Stimulated activated naive CD8-positive, alpha-beta T cell treated with anti-CD3 and anti-CD28 coated beads, Interleukin-15, amount 100 ng/mL, for 72 hours (primary cell): ENCODE measurements around the gene IPO5.

ENCODE experiments used
- ATAC-seq: fragments of 150-1000 bp; cut with Tn5 transposase; 2 replicates; pipeline ENCODE4 v1.10.0; 2021; ENCODE audit warnings: mild to moderate bottlenecking, moderate library complexity
- DNase-seq, 2 donors: peaks; one replicate each; pipeline ENCODE4 v3.0.0; 2021 to 2022
- H3K27ac Mint-ChIP-seq, 2 donors: one replicate each; pipeline ENCODE4 v1.8.0; 2022; ENCODE audit warnings: mild to moderate bottlenecking in 2 of 2, mixed read lengths in 2 of 2, moderate library complexity in 2 of 2
- H3K27me3 Mint-ChIP-seq: one replicate; pipeline ENCODE4 v1.8.0; 2022; ENCODE audit warnings: mixed read lengths
- H3K4me1 Mint-ChIP-seq: one replicate; pipeline ENCODE4 v1.8.0; 2022; ENCODE audit warnings: mild to moderate bottlenecking, mixed read lengths
- H3K4me3 Mint-ChIP-seq, 2 donors: one replicate each; pipeline ENCODE4 v1.8.0; 2022; ENCODE audit warnings: mild to moderate bottlenecking in 2 of 2, mixed read lengths in 2 of 2, moderate library complexity in 1 of 2
- H3K9me3 Mint-ChIP-seq, 2 donors: one replicate each; pipeline ENCODE4 v1.8.0; 2022; ENCODE audit warnings: mixed read lengths in 2 of 2

Gene IPO5

DNA sequence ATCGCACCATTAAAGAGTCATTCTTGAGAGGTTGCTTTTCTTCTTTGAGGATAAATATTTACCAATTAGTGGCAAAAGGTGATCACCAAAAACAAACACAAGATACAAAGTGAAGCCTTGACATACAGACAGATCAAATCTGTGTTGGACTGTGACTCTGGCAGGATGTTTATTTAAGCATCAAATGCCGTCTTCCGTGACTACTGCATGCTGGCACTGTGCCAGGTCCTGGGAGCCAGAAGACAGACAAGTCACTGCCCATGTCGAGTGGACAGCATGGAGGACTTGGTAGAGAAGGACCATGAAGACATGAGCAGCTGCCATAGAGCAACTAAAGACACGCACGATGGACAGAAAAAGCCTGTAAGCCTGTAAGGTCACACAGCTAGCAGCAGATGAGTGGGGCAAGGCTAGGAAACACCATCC is 96.6 kb downstream of the IPO5 start:
- Mint-ChIP-seq H3K27me3 (peaks cover 6% of the 10 kb centered on the region), H3K4me3 (no peak overlapping the region), H3K27ac (no peak overlapping the region), H3K4me1 (no peaks in the 10 kb centered on the region), H3K9me3 (peaks cover 0 to 4% of the 10 kb centered on the region in 2 donors)
- ATAC-seq (no peak), DNase-seq (no peak)

DNA sequence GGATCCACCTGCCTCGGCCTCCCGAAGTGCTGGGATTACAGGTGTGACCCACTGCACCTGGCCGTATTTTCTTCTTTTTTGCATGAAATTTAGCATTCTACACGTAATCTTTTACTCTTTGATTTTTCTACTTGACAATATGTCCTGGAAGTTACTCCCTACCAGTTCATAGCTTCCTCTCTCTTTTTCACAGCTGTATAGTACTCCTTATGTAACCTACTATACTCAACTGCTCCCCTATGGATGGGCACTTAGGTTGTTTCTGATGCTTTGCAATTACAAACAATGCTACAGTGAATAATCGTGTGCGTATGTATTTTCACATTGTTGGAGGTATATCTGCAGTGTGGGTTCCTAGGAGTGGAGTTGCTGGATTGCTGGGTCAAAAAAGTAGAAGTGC is 98.9 kb downstream of the IPO5 start:
- H3K4me3 Mint-ChIP-seq = no peak overlapping the region
- H3K27me3 Mint-ChIP-seq = peaks cover 25% of the 10 kb centered on the region
- peaks cover 0 to 4% of the 10 kb centered on the region in 2 donors for H3K9me3 Mint-ChIP-seq
- ATAC-seq (no peak), DNase-seq (no peak)
- no peaks in the 10 kb centered on the region for H3K4me1 Mint-ChIP-seq
- no peak overlapping the region for H3K27ac Mint-ChIP-seq

DNA sequence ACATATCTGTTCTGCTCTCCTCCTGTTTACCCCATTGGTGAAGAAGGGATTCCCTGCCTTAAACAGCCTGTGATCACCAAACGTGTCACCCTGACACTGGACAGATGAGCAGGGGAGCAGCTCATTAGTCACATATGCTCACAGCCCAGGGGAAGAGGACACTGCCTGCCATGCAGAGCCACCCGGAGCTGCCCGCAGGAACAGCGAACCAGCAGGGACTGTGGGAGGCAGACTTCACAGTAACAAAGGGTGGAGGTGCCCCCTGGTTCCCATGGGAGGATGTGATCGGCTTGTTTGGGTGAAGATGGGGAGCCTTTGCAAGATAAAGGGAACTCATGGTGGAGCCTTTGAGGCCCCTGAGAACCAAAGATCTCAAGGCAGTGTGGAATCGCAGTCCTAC is 100.8 kb downstream of the IPO5 start:
- ATAC-seq = no peak
- Mint-ChIP-seq H3K4me1 (no peaks in the 10 kb centered on the region), H3K4me3 (no peak overlapping the region), H3K27ac (no peak overlapping the region), H3K9me3 (peaks cover 0 to 4% of the 10 kb centered on the region in 2 donors), H3K27me3 (peaks cover 25% of the 10 kb centered on the region)
- DNase-seq = no peak

DNA sequence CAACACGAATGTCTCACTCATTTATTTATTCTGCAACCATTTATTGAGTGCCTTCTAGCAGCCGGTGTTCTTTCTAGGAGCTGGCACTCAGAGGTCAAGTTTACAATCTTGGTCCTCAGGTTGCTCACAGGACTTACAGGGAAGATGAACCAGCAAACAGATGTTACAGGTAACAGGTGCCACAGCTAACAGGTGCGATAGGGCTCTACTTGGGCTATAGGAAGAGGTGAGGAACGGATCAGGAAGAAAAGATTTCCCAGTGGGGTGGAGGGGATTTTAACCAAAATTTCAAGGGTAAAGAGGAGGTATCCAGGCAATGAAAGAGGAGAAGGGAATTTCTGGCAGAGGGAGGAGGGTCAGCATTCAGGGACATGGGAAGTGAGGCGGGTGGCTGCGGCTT is 102.1 kb downstream of the IPO5 start:
- no peak for ATAC-seq
- no peaks in the 10 kb centered on the region for H3K4me1 Mint-ChIP-seq
- DNase-seq = no peak
- peaks cover 25% of the 10 kb centered on the region for H3K27me3 Mint-ChIP-seq
- no peak overlapping the region for H3K4me3 Mint-ChIP-seq
- H3K9me3 Mint-ChIP-seq = peaks cover 0 to 4% of the 10 kb centered on the region in 2 donors
- H3K27ac Mint-ChIP-seq = no peak overlapping the region

DNA sequence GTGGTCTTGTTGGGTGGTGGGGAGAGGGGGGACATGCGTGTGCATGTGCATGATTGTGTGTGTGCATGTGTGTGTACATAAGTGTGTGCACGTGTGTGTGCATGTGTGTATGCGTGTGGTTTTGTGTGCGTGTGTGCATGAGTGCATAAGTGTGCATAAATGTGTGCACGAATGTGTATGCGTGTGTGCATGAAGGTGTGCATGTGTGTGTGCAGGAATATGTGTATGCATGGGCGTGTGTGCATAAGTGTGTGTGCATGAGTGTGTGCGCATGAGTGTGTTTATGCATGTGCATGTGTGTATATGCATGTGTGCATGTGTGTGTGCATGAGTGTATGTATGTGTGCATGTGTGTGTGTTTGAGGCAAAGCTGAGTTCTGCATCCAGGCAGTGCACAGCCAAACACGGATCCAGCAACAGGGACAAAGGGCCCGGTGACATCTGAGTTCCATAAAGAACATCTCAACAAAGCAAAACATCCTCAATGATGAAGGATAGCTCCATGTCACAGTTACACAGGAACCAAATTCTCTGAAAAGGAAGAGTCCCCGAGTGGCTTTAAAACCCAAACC is 103.5 kb downstream of the IPO5 start:
- no peak overlapping the region for H3K4me3 Mint-ChIP-seq
- peaks cover 0 to 4% of the 10 kb centered on the region in 2 donors for H3K9me3 Mint-ChIP-seq
- DNase-seq = no peak
- no peaks in the 10 kb centered on the region for H3K4me1 Mint-ChIP-seq
- peaks cover 25% of the 10 kb centered on the region for H3K27me3 Mint-ChIP-seq
- no peak overlapping the region for H3K27ac Mint-ChIP-seq
- no peak for ATAC-seq

DNA sequence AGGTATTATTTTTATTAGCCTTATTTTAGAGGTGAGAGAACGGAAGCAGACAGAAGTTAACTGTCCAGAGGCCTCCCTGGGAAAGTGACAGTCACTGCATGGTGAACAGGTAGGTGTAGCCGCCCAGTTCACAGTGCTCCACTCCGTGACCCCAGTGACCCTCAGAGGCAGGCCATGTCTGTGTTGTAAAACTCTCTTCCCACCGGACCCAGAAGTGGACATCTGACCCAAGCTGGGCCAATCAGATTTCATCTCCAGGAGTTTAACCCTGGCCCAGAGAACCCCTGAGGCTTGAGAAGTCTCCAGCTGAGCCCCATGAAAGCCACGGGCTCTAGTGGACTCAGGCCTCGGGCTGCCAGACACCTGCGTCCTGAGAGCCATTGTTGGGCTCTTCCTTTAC is 105.8 kb downstream of the IPO5 start:
- H3K27ac Mint-ChIP-seq = peak overlapping the region in 1 of 2 donors; percentile 23
- DNase-seq (no peak), ATAC-seq (no peak)
- peaks cover 19% of the 10 kb centered on the region for H3K27me3 Mint-ChIP-seq
- H3K4me3 Mint-ChIP-seq = no peak overlapping the region
- no peaks in the 10 kb centered on the region for H3K9me3 Mint-ChIP-seq
- H3K4me1 Mint-ChIP-seq = no peaks in the 10 kb centered on the region

DNA sequence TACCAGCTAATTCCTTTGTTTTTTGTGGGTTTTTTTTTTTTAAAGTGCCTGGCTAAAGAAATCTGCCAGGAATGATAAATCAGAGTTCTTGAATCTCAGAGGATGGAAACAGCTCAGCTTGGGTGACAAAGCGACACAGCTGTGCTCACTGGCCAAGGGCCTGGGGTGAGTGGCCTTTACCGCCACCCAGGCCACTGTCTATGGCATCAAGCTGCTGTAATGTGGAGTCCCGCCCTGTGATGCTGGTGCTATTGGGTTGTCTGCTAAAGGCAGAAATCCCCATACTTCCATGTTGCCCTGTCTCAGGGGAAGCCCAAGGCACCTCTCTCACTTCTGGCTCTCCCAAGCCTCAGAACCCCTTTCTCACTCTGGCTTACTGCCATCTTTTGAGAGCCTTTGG is 106.8 kb downstream of the IPO5 start:
- Mint-ChIP-seq H3K4me1 (no peaks in the 10 kb centered on the region), H3K4me3 (no peak overlapping the region), H3K27me3 (peaks cover 18% of the 10 kb centered on the region), H3K27ac (no peak overlapping the region), H3K9me3 (no peaks in the 10 kb centered on the region)
- ATAC-seq (no peak), DNase-seq (no peak)

DNA sequence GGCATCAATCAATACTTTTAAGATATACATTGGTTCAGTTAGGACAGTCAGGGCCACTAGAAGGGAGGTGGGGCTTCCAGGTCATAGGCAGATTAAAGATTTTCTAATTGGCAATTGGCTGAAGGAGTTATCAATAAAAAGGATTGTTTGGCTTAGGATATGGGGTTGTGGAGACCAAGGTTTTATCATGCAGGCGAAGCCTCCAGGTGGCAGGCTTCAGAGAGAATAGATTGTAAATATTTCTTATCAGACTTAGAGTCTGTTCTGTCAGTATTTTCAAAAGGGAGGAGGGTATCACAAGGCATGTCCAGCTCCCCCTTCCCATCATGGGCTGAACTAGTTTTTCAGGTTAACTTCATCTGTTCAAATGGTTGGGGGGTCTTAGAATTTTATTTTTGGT is 112.0 kb downstream of the IPO5 start:
- Mint-ChIP-seq H3K4me1 (no peaks in the 10 kb centered on the region), H3K4me3 (no peak overlapping the region), H3K27ac (no peak overlapping the region), H3K27me3 (peaks cover 7% of the 10 kb centered on the region), H3K9me3 (no peaks in the 10 kb centered on the region)
- no peak for ATAC-seq
- DNase-seq = no peak

DNA sequence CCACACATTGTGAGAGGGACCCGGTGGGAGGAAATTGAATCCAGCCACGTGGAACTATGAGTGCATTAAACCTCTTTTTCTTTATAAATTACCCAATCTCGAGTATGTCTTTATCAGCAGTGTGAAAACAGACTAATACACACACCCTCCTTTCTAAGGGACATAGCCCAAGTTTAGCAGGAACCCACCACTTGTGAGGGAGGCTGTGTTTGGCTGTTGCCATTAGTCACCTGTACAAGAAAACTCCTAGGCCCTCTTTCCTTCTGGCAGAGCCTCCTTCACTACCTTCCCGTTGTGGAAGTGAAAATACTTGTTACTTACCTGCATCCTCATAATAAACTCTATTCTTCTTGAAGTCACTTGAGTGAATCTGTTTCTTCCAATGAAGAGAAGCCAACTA is 113.2 kb downstream of the IPO5 start:
- H3K4me1 Mint-ChIP-seq = no peaks in the 10 kb centered on the region
- no peak overlapping the region for H3K4me3 Mint-ChIP-seq
- no peak for ATAC-seq
- H3K27me3 Mint-ChIP-seq = peaks cover 7% of the 10 kb centered on the region
- no peak for DNase-seq
- H3K9me3 Mint-ChIP-seq = no peaks in the 10 kb centered on the region
- H3K27ac Mint-ChIP-seq = no peak overlapping the region

DNA sequence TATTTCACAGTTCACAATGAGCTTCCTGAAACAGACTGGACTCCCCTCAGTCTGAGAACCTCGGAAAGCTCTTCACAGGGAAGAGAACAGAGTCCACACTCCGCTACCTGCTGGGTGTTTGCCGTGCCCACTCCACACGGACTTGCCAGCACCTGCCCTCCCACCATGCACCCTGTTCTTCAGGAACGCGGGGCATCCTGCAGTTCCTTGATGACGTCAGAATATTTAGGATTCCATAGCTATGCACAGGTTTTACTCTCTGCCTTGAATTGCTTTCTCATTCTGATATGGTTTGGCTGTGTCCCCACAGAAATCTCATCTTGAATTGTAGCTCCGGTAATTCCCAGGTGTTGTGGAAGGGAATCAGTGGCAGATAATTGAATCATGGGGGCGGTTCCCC is 115.0 kb downstream of the IPO5 start:
- no peak overlapping the region for H3K4me3 Mint-ChIP-seq
- no peaks in the 10 kb centered on the region for H3K4me1 Mint-ChIP-seq
- ATAC-seq (no peak), DNase-seq (no peak)
- H3K27me3 Mint-ChIP-seq = peaks cover 7% of the 10 kb centered on the region
- no peak overlapping the region for H3K27ac Mint-ChIP-seq
- H3K9me3 Mint-ChIP-seq = no peaks in the 10 kb centered on the region

DNA sequence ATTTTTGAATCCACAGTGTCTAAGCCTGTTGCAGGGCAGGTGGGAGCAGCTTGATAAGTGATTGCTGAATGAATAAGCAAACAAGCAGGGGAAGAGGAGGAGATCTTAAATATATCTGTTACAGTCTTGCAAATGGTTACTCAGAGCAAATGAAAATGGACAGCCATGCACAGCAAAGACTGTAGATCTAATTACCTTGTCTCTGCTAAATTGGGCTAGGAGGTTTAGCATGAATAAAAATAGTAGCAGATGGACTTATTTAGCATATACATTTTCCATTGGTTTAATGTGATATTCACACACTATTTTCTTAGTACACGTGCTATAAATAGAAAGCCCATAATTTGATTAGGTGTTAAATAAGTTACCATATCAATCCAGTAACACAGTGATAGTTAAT is 116.5 kb downstream of the IPO5 start:
- Mint-ChIP-seq H3K9me3 (no peaks in the 10 kb centered on the region), H3K27me3 (peaks cover 8% of the 10 kb centered on the region), H3K4me1 (no peaks in the 10 kb centered on the region), H3K4me3 (no peak overlapping the region), H3K27ac (no peak overlapping the region)
- DNase-seq (no peak), ATAC-seq (no peak)

DNA sequence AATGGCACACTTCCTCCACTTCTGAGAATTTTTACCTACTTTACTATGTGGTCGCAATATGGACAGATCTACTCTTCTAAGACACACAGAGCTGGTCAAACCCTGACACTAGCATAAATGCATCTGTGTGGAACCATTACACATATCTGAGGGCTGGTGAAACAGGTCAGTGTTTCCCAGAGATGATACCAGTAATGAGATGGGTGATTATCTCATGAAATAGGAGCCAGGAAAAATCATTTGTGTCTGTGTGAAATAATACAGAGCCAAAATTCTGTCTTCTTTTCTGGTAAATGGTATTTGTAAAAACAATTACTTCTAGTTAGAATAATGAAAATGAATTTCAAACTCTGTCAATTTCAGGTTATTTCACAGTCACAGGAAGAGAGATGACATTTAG is 117.8 kb downstream of the IPO5 start:
- no peaks in the 10 kb centered on the region for H3K4me1 Mint-ChIP-seq
- H3K27ac Mint-ChIP-seq = no peak overlapping the region
- H3K4me3 Mint-ChIP-seq = no peak overlapping the region
- peaks cover 21% of the 10 kb centered on the region for H3K27me3 Mint-ChIP-seq
- H3K9me3 Mint-ChIP-seq = no peaks in the 10 kb centered on the region
- ATAC-seq = no peak
- no peak for DNase-seq

DNA sequence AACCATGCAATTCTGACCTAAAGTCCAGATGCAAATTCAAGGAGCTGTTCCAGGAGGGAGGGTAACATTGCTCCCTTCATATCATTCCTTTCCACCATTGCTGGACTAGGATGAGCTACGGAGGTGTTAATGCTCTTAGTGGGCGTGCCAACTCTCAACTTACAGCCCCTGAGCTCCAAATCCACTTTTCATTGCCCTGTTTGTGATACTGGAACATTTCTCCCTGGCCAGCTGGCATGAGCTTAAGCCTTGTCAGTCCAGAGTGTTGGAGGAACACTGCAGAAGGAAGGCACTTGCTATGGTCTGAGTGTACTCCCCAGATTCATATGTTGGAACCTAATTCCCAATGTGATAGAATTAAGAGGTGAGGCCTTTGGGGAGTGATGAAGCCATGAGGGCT is 119.0 kb downstream of the IPO5 start:
- Mint-ChIP-seq H3K27me3 (peaks cover 16% of the 10 kb centered on the region), H3K4me3 (no peak overlapping the region), H3K27ac (no peak overlapping the region), H3K9me3 (no peaks in the 10 kb centered on the region), H3K4me1 (no peaks in the 10 kb centered on the region)
- no peak for ATAC-seq
- no peak for DNase-seq
